ENCODE measurements around the gene PLAAT2. TPM values are rescaled to one million over a fixed set of nuclear protein-coding genes. Genes with fewer than 3 reads are reported as not detected.

The PLAAT2 gene
- total RNA-seq, 1 experiment from 2014 or later: 7.3 TPM

GRCh38 chr11:63558459-63559157, 4.6 kb downstream of the PLAAT2 start:
- peaks cover 22% of the 10 kb centered on the region for H3K4me1 Mint-ChIP-seq (ENCODE audit: low read depth, unreplicated experiment)
- TF ChIP-seq CTCF (IDR thresholded peaks at IDR 0.05; ENCODE audit: unreplicated experiment): no peak
- H3K4me3 Mint-ChIP-seq (ENCODE audit: low read depth, unreplicated experiment): no peak overlapping the region
- intact Hi-C loops (cut with micrococcal nuclease; ENCODE audit: unreplicated experiment): no loop called here
- BruUV-seq (replicated peaks): no TSS peak
- no peaks in the 10 kb centered on the region for H3K9me3 Mint-ChIP-seq (ENCODE audit: low read depth, unreplicated experiment)
- CTCF ChIA-PET: no interaction called here
- H3K27me3 Mint-ChIP-seq (ENCODE audit: unreplicated experiment): no peaks in the 10 kb centered on the region
- peaks cover 4% of the 10 kb centered on the region for H3K36me3 Mint-ChIP-seq (ENCODE audit: insufficient read depth, unreplicated experiment)
- no peak overlapping the region for H3K27ac Mint-ChIP-seq (ENCODE audit: unreplicated experiment)
- no peak for DNase-seq

GRCh38 chr11:63557570-63557969, 5.6 kb downstream of the PLAAT2 start:
- Mint-ChIP-seq H3K4me1 (ENCODE audit: low read depth, unreplicated experiment) (peaks cover 25% of the 10 kb centered on the region), H3K9me3 (ENCODE audit: low read depth, unreplicated experiment) (no peaks in the 10 kb centered on the region), H3K36me3 (ENCODE audit: insufficient read depth, unreplicated experiment) (peaks cover 5% of the 10 kb centered on the region), H3K4me3 (ENCODE audit: low read depth, unreplicated experiment) (no peak overlapping the region), H3K27ac (ENCODE audit: unreplicated experiment) (no peak overlapping the region), H3K27me3 (ENCODE audit: unreplicated experiment) (no peaks in the 10 kb centered on the region)
- CTCF ChIA-PET: no interaction called here
- DNase-seq: no peak
- BruUV-seq (replicated peaks): no TSS peak
- TF ChIP-seq CTCF (IDR thresholded peaks at IDR 0.05; ENCODE audit: unreplicated experiment): no peak
- intact Hi-C loops (cut with micrococcal nuclease; ENCODE audit: unreplicated experiment): no loop called here

GRCh38 chr11:63556404-63557013, 6.7 kb downstream of the PLAAT2 start:
- BruUV-seq (replicated peaks): no TSS peak
- no peak for TF ChIP-seq CTCF (IDR thresholded peaks at IDR 0.05; ENCODE audit: unreplicated experiment)
- no peaks in the 10 kb centered on the region for H3K27me3 Mint-ChIP-seq (ENCODE audit: unreplicated experiment)
- intact Hi-C loops (cut with micrococcal nuclease; ENCODE audit: unreplicated experiment): no loop called here
- no peak overlapping the region for H3K4me3 Mint-ChIP-seq (ENCODE audit: low read depth, unreplicated experiment)
- no peak for DNase-seq
- H3K4me1 Mint-ChIP-seq (ENCODE audit: low read depth, unreplicated experiment): peaks cover 27% of the 10 kb centered on the region
- H3K9me3 Mint-ChIP-seq (ENCODE audit: low read depth, unreplicated experiment): no peaks in the 10 kb centered on the region
- peaks cover 5% of the 10 kb centered on the region for H3K36me3 Mint-ChIP-seq (ENCODE audit: insufficient read depth, unreplicated experiment)
- H3K27ac Mint-ChIP-seq (ENCODE audit: unreplicated experiment): no peak overlapping the region
- CTCF ChIA-PET: interaction anchor here (0.9 kb wide), 1 partner anchor 8 kb away, joined by 4 read pairs; no protein-coding TSS in a partner anchor

GRCh38 chr11:63554877-63555223, 8.3 kb downstream of the PLAAT2 start:
- no peak for TF ChIP-seq CTCF (IDR thresholded peaks at IDR 0.05; ENCODE audit: unreplicated experiment)
- H3K36me3 Mint-ChIP-seq (ENCODE audit: insufficient read depth, unreplicated experiment): peaks cover 5% of the 10 kb centered on the region
- no peak overlapping the region for H3K27ac Mint-ChIP-seq (ENCODE audit: unreplicated experiment)
- H3K4me3 Mint-ChIP-seq (ENCODE audit: low read depth, unreplicated experiment): no peak overlapping the region
- H3K9me3 Mint-ChIP-seq (ENCODE audit: low read depth, unreplicated experiment): no peaks in the 10 kb centered on the region
- intact Hi-C loops (cut with micrococcal nuclease; ENCODE audit: unreplicated experiment): no loop called here
- no peak for DNase-seq
- no TSS peak for BruUV-seq (replicated peaks)
- peaks cover 13% of the 10 kb centered on the region for H3K4me1 Mint-ChIP-seq (ENCODE audit: low read depth, unreplicated experiment)
- H3K27me3 Mint-ChIP-seq (ENCODE audit: unreplicated experiment): no peaks in the 10 kb centered on the region
- CTCF ChIA-PET: no interaction called here
